ENCODE measurements around the gene PFDN4.

The PFDN4 gene

DNA sequence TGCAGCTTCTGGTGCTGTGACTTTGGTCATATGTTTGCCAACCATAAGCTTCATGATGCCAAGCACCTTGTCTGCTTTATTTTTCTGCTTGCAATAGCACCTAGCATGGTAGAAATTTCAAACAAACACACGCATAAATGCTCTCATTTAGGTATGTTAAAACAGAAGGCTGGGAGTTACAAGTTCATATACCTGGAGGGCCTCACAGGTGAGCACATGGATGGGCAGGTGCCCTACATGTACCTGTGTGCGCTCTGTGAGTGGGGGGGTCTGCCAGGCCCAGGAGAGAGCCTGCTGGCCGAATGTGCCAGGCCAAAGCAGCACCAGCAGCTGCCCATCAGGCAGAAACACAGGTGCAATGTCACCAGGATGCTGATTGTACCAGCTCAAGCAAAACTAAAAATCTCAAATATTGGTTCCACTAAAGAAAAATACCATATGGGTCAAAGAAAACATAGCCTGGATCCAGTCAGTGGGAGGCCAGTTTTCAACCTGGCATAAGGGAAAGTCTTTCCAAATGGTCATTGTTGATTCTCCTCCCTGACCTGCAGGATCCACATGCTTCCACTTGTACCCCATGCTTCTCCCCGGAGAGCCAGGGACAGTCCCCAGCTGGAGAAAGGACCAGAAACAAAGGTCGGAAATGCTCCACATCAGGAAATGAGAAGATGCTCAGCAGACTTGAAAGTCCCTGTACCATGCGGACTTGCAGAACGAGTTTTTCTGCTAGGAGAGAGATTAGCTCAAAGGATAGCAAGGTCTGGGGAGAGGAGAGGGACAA lies 7.2 kb upstream of the PFDN4 start:
- no peaks in the 10 kb centered on the region for H3K4me1 ChIP-seq (ENCODE audit: control insufficient read depth, insufficient read depth, low read length)
- no peaks in the 10 kb centered on the region for H3K36me3 ChIP-seq (ENCODE audit: control insufficient read depth in 2 of 2, insufficient read depth in 1 of 2, low read length in 2 of 2)
- ChIA-PET POLR2A (no interaction called here), CTCF (interaction anchor here (0.6 to 10.1 kb wide), 24 partner anchors 8 to 446 kb away, joined by 3 to 361 read pairs (median 5); partner anchors contain the start of gene PFDN4)
- H3K9me3 ChIP-seq (ENCODE audit: control insufficient read depth, insufficient read depth, low read depth, low read length), result no peaks in the 10 kb centered on the region
- no peak overlapping the region for H3K27ac ChIP-seq (ENCODE audit: extremely low read depth, low read depth, low read length)
- TF ChIP-seq, protein P1, sequence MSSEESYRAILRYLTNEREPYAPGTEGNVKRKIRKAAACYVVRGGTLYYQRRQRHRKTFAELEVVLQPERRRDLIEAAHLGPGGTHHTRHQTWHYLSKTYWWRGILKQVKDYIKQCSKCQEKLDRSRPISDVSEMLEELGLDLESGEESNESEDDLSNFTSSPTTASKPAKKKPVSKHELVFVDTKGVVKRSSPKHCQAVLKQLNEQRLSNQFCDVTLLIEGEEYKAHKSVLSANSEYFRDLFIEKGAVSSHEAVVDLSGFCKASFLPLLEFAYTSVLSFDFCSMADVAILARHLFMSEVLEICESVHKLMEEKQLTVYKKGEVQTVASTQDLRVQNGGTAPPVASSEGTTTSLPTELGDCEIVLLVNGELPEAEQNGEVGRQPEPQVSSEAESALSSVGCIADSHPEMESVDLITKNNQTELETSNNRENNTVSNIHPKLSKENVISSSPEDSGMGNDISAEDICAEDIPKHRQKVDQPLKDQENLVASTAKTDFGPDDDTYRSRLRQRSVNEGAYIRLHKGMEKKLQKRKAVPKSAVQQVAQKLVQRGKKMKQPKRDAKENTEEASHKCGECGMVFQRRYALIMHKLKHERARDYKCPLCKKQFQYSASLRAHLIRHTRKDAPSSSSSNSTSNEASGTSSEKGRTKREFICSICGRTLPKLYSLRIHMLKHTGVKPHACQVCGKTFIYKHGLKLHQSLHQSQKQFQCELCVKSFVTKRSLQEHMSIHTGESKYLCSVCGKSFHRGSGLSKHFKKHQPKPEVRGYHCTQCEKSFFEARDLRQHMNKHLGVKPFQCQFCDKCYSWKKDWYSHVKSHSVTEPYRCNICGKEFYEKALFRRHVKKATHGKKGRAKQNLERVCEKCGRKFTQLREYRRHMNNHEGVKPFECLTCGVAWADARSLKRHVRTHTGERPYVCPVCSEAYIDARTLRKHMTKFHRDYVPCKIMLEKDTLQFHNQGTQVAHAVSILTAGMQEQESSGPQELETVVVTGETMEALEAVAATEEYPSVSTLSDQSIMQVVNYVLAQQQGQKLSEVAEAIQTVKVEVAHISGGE (tag by site-specific recombination; conservative IDR thresholded peaks at IDR 0.05; ENCODE audit: low read depth), result no peak
- no peak overlapping the region for H3K4me3 ChIP-seq (ENCODE audit: low read depth, low read length)

DNA sequence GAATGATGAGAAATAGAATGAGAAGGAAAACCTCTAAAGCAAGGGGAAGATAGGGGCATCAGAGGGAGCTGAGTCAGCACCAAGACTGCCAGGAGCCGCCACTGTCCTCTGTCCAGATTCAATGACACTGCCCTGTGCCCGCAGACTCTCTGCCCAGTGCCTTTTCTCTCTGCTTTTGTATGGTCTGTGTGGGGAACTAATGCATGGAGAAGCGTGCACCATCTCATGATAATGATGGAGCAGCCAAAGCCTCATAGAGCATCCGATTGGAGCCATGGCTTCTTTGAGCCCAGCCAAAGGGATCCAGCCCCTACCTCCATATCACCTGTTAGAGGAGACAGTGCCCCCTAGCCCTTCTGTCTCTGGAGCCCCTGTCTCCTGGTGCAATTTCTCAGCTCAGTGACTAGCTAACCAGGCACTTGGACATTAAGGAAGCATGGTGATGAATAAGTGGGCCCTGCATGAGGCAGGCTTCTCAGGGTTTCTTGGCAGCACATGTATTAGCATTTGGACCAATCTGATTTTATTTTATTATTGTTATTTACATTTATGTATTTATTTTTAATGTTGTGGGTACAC lies 6.5 kb upstream of the PFDN4 start:
- no peak overlapping the region for H3K4me3 ChIP-seq (ENCODE audit: low read depth, low read length)
- H3K4me1 ChIP-seq (ENCODE audit: control insufficient read depth, insufficient read depth, low read length), result no peaks in the 10 kb centered on the region
- POLR2A ChIA-PET, result no interaction called here
- no peaks in the 10 kb centered on the region for H3K9me3 ChIP-seq (ENCODE audit: control insufficient read depth, insufficient read depth, low read depth, low read length)
- no peak for TF ChIP-seq ZNF366 (tag by site-specific recombination; conservative IDR thresholded peaks at IDR 0.05)
- H3K36me3 ChIP-seq (ENCODE audit: control insufficient read depth in 2 of 2, insufficient read depth in 1 of 2, low read length in 2 of 2), result no peaks in the 10 kb centered on the region
- CTCF ChIA-PET, result interaction anchor here (2.1 to 10.1 kb wide), 5 partner anchors 18 to 445 kb away, joined by 7 to 361 read pairs (median 23); no protein-coding TSS in a partner anchor
- no peak overlapping the region for H3K27ac ChIP-seq (ENCODE audit: extremely low read depth, low read depth, low read length)

DNA sequence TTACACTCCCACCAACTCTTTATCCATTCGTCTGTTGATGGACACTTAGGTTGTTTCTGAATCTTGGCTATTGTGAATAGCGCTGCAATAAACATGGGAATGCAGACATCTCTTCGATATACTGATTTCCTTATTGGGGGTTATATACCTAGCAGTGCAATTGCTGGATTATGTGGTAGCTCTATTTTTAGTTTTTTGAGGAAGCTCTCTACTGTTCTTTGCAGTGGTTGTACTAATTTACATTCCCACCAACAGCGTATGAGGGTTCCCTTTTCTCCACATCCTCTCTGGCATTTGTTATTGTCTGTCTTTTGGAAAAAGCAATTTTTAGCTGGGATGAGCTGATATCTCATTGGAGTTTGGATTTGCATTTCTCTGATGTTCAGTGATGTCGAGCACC lies 4.6 kb upstream of the PFDN4 start:
- Histone ChIP-seq H3K36me3 (ENCODE audit: control insufficient read depth in 2 of 2, insufficient read depth in 1 of 2, low read length in 2 of 2) (no peaks in the 10 kb centered on the region), H3K4me1 (ENCODE audit: control insufficient read depth, insufficient read depth, low read length) (no peaks in the 10 kb centered on the region), H3K9me3 (ENCODE audit: control insufficient read depth, insufficient read depth, low read depth, low read length) (no peaks in the 10 kb centered on the region), H3K4me3 (ENCODE audit: low read depth, low read length) (no peak overlapping the region), H3K27ac (ENCODE audit: extremely low read depth, low read depth, low read length) (no peak overlapping the region)
- TF ChIP-seq ZNF837 (tag by site-specific recombination; IDR thresholded peaks at IDR 0.05) (no peak), GLI2 (tag by site-specific recombination; IDR thresholded peaks at IDR 0.05; ENCODE audit: borderline replicate concordance, low read depth) (no peak), ZFP41 (tag by site-specific recombination; IDR thresholded peaks at IDR 0.05; ENCODE audit: borderline replicate concordance) (no peak), ZNF335 (tag by site-specific recombination; conservative IDR thresholded peaks at IDR 0.05) (no peak), ZNF426 (tag by site-specific recombination; IDR thresholded peaks at IDR 0.05) (no peak), ZNF76 (tag by site-specific recombination; IDR thresholded peaks at IDR 0.05; ENCODE audit: borderline replicate concordance, low read depth) (no peak)
- TF ChIP-seq, protein P2, sequence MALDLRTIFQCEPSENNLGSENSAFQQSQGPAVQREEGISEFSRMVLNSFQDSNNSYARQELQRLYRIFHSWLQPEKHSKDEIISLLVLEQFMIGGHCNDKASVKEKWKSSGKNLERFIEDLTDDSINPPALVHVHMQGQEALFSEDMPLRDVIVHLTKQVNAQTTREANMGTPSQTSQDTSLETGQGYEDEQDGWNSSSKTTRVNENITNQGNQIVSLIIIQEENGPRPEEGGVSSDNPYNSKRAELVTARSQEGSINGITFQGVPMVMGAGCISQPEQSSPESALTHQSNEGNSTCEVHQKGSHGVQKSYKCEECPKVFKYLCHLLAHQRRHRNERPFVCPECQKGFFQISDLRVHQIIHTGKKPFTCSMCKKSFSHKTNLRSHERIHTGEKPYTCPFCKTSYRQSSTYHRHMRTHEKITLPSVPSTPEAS (tag by site-specific recombination; IDR thresholded peaks at IDR 0.05), result no peak
- TF ChIP-seq, protein P3, sequence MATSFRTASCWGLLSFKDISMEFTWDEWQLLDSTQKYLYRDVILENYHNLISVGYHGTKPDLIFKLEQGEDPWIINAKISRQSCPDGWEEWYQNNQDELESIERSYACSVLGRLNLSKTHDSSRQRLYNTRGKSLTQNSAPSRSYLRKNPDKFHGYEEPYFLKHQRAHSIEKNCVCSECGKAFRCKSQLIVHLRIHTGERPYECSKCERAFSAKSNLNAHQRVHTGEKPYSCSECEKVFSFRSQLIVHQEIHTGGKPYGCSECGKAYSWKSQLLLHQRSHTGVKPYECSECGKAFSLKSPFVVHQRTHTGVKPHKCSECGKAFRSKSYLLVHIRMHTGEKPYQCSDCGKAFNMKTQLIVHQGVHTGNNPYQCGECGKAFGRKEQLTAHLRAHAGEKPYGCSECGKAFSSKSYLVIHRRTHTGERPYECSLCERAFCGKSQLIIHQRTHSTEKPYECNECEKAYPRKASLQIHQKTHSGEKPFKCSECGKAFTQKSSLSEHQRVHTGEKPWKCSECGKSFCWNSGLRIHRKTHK (tag by site-specific recombination; IDR thresholded peaks at IDR 0.05), result no peak
- POLR2A ChIA-PET, result no interaction called here
- CTCF ChIA-PET, result interaction anchor here (0.8 to 10.1 kb wide), 2 partner anchors 80 to 103 kb away, joined by 3 to 361 read pairs; no protein-coding TSS in a partner anchor

Data from HEK293 (cell line).